K562 (cell line): Measurements from ENCODE around the gene STX1A. TPM values are rescaled to one million over a fixed set of nuclear protein-coding genes. Genes with fewer than 3 reads are reported as not detected.
A peak's percentile ranks its signal among the peaks of the same experiment; 100 is the strongest.

ENCODE experiments used
- ASH1L ChIP-seq: fragments of 450-650 bp; IDR thresholded peaks from 2 replicates; pipeline ENCODE4 v1.6.1; 2018; ENCODE audit warnings: borderline replicate concordance, mild to moderate bottlenecking, low read depth; ENCODE audit not compliant: partially characterized antibody
- DMBX1 ChIP-seq: fragments of 250-450 bp; sonication (Bioruptor Pico); IDR thresholded peaks from 2 replicates; pipeline ENCODE4 v1.8.0; 2022; ENCODE audit warnings: inconsistent platforms, mild to moderate bottlenecking, moderate library complexity, borderline replicate concordance
- E2F4 ChIP-seq: sonication (generic); formaldehyde crosslinking; IDR thresholded peaks from 2 replicates; pipeline ENCODE4 v1.8.0; 2022; ENCODE audit warnings: mild to moderate bottlenecking, low read depth, missing genetic modification reagents
- EWSR1 ChIP-seq: fragments of 450-650 bp; IDR thresholded peaks from 2 replicates; pipeline ENCODE4 v1.6.1; 2018; ENCODE audit warnings: borderline replicate concordance, mild to moderate bottlenecking, low read depth, moderate library complexity; ENCODE audit not compliant: partially characterized antibody
- FOXK1 ChIP-seq: sonication (generic); formaldehyde crosslinking; IDR thresholded peaks from 2 replicates; pipeline ENCODE4 v1.8.0; 2022; ENCODE audit warnings: missing genetic modification reagents, mild to moderate bottlenecking, borderline replicate concordance
- FOXK2 ChIP-seq, 2 experiments: fragments of 450-650 bp; IDR thresholded peaks in 1 of 2; conservative IDR thresholded peaks in 1 of 2; 2 replicates each; pipeline ENCODE4 v1.6.1; 2016; ENCODE audit warnings: low read depth in 2 of 2, mild to moderate bottlenecking in 1 of 2
- HBP1 ChIP-seq: fragments of 450-650 bp; formaldehyde crosslinking; IDR thresholded peaks from 2 replicates; pipeline ENCODE4 v1.4.0; 2022; ENCODE audit warnings: missing genetic modification characterization
- KHSRP ChIP-seq: fragments of 450-650 bp; IDR thresholded peaks from 2 replicates; pipeline ENCODE4 v1.6.1; 2017
- L3MBTL2 ChIP-seq: fragments of 450-650 bp; IDR thresholded peaks from 2 replicates; pipeline ENCODE4 v1.6.1; 2016; ENCODE audit warnings: mild to moderate bottlenecking, moderate library complexity
- MCM3 ChIP-seq: fragments of 450-650 bp; IDR thresholded peaks from 2 replicates; pipeline ENCODE4 v1.6.1; 2016
- MITF ChIP-seq: IDR thresholded peaks from 2 replicates; pipeline ENCODE4 v1.6.1; 2014; ENCODE audit warnings: antibody characterized with exemption
- NRF1 ChIP-seq, 2 experiments: fragments of 450-650 bp; IDR thresholded peaks in 1 of 2; conservative IDR thresholded peaks in 1 of 2; 2 replicates each; pipeline ENCODE4 v1.6.1; 2014; ENCODE audit warnings: mild to moderate bottlenecking in 2 of 2
- PBX2 ChIP-seq, 2 experiments: IDR thresholded peaks in 1 of 2; conservative IDR thresholded peaks in 1 of 2; 2 replicates each; pipeline ENCODE4 v1.6.1; 2016; ENCODE audit warnings: low read depth in 2 of 2, mild to moderate bottlenecking in 1 of 2, missing compliant biosample characterization in 1 of 2, missing genetic modification characterization in 1 of 2, moderate library complexity in 1 of 2
- POU5F1 ChIP-seq: fragments of 150-350 bp; IDR thresholded peaks from 2 replicates; pipeline ENCODE4 v1.6.1; 2014; ENCODE audit warnings: borderline replicate concordance, low read length, low read depth, mild to moderate bottlenecking; ENCODE audit not compliant: partially characterized antibody
- RFX7 ChIP-seq: fragments of 250-450 bp; sonication (Bioruptor Pico); IDR thresholded peaks from 2 replicates; pipeline ENCODE4 v1.5.1; 2021; ENCODE audit warnings: mild to moderate bottlenecking
- SAFB2 ChIP-seq: fragments of 200-400 bp; formaldehyde crosslinking; IDR thresholded peaks from 2 replicates; pipeline ENCODE4 v1.6.1; 2018; ENCODE audit warnings: borderline replicate concordance, low read length, low read depth, moderate library complexity; ENCODE audit not compliant: severe bottlenecking
- ZNF143 ChIP-seq: sonication (generic); formaldehyde crosslinking; IDR thresholded peaks from 2 replicates; pipeline ENCODE4 v1.9.0; 2022; ENCODE audit warnings: mild to moderate bottlenecking, missing genetic modification reagents
- ZNF146 ChIP-seq: IDR thresholded peaks from one replicate; pipeline ENCODE4 v1.6.1; 2018; ENCODE audit warnings: missing compliant biosample characterization; ENCODE audit not compliant: unreplicated experiment
- ZNF347 ChIP-seq: fragments of 450-650 bp; formaldehyde crosslinking; IDR thresholded peaks from 2 replicates; pipeline ENCODE4 v1.4.0; 2020; ENCODE audit warnings: low read depth, mild to moderate bottlenecking, moderate library complexity
- ZNF395 ChIP-seq: fragments of 200-800 bp; sonication (Bioruptor generic); IDR thresholded peaks from 2 replicates; pipeline ENCODE4 v1.6.1; 2017; ENCODE audit warnings: missing genetic modification characterization, missing compliant biosample characterization
- polyA plus RNA-seq, 8 experiments: library from polyadenylated mRNA; depleted of rRNA in 4 of 8; stranded (reverse) in 5 of 8; unstranded in 3 of 8; fragments of >200 nt; fragmentation: Nextera tagmentation in 2 of 8; fragmentation: Illumina TruSeq in 1 of 8; extraction: Ambion mirVana in 2 of 8; extraction: Trizol in 1 of 8; gene quantifications; 2 replicates each; pipeline versions ENCODE4 v1.2.1 to v1.2.3, GENCODE V29; 2011 to 2014; ENCODE audit warnings: inconsistent platforms in 1 of 8, missing spikeins in 1 of 8
- total RNA-seq, 7 experiments: library from RNA; depleted of rRNA in 6 of 7; stranded (reverse); fragments of >200 nt in 6 of 7; fragmentation: Illumina TruSeq in 2 of 7; extraction: Trizol in 2 of 7; gene quantifications; 2 replicates each; pipeline versions ENCODE4 v1.2.1 to v1.2.3, GENCODE V29; 2011 to 2021; ENCODE audit warnings: low replicate concordance in 1 of 7

Gene STX1A
- total and polyA plus RNA-seq, 9 of the 15 experiments (the other 6 are each of a cell fraction or from before 2014, with no cell fraction given) = 0.04 to 15.1 (median 6.3) TPM

GRCh38 chr7:73726083-73726466 is 6.6 kb upstream of the STX1A start (continued):
- TF ChIP-seq FOXK2 (conservative IDR thresholded peaks at IDR 0.05 in 1 of 2, IDR thresholded peaks at IDR 0.05 in 1 of 2; ENCODE audit: low read depth in 2 of 2) (0 out of 4 replicates have a peak, but pooled peaks of 1 of the 2 experiments have one; percentile 13), DMBX1 (CRISPR knock-in tag) (no peak), KHSRP (no peak), E2F4 (CRISPR knock-in tag) (no peak), ZNF347 (CRISPR knock-in tag) (no peak), ZNF143 (no peak), MCM3 (peak; percentile 86), FOXK1 (no peak), HBP1 (CRISPR knock-in tag) (peak; percentile 90), ZNF146 (no peak), SAFB2 (no peak), ZNF395 (no peak), RFX7 (CRISPR knock-in tag) (no peak), ASH1L (peak; percentile 25), L3MBTL2 (no peak), MITF (no peak), POU5F1 (no peak), EWSR1 (no peak), NRF1 (conservative IDR thresholded peaks at IDR 0.05 in 1 of 2, IDR thresholded peaks at IDR 0.05 in 1 of 2) (no peak), PBX2 (CRISPR knock-in tag; IDR thresholded peaks at IDR 0.05; ENCODE audit: low read depth) (no peak), PBX2 (tag; conservative IDR thresholded peaks at IDR 0.05; ENCODE audit: low read depth) (no peak)
